Psoas muscle (tissue), 8 donors: ENCODE measurements around the gene C9orf43. TPM values are rescaled to one million over a fixed set of nuclear protein-coding genes. Genes with fewer than 3 reads are reported as not detected.
"Not testable (repeated sequence)": the region's sequence is repeated elsewhere in the genome, so short reads cannot be mapped to it uniquely, and the experiment has no call there.

Experiments used
- ATAC-seq, 4 donors: fragments of 200-7000 bp; cut with Tn5 transposase; one replicate each; pipeline ENCODE4 v1.9.1; 2020; ENCODE audit warnings: moderate library complexity in 3 of 4, mild to moderate bottlenecking in 2 of 4
- DNase-seq, 2 donors: peaks; one replicate each; pipeline ENCODE4 v3.0.0-alpha.2; 2020
- H3K27ac ChIP-seq: fragments of 200-600 bp; one replicate; pipeline ENCODE4 v1.8.0; 2022
- H3K27me3 ChIP-seq, 3 donors: fragments of 200-600 bp in 1 of 3; one replicate each; pipeline versions ENCODE4 v1.6.1 to v1.8.0; 2013 to 2022; ENCODE audit warnings: low read length in 2 of 3, mild to moderate bottlenecking in 2 of 3, moderate library complexity in 1 of 3; ENCODE audit not compliant: insufficient read depth in 3 of 3
- H3K36me3 ChIP-seq, 2 donors: fragments of 200-600 bp in 1 of 2; one replicate each; pipeline versions ENCODE4 v1.6.1 to v1.8.0; 2013 to 2022; ENCODE audit warnings: low read depth in 1 of 2, mild to moderate bottlenecking in 1 of 2, moderate library complexity in 1 of 2; ENCODE audit not compliant: insufficient read depth in 1 of 2
- H3K4me1 ChIP-seq: fragments of 200-600 bp; one replicate; pipeline ENCODE4 v1.8.0; 2022
- H3K4me3 ChIP-seq: fragments of 200-600 bp; one replicate; pipeline ENCODE4 v1.8.0; 2022; ENCODE audit warnings: mild to moderate bottlenecking
- H3K9me3 ChIP-seq: fragments of 200-600 bp; one replicate; pipeline ENCODE4 v1.8.0; 2022
- CTCF ChIP-seq: fragments of 200-600 bp; IDR thresholded peaks from one replicate; pipeline ENCODE4 v1.8.0; 2022; ENCODE audit warnings: antibody characterized with exemption
- WGBS, 3 donors: extraction: QIAGEN DNeasy Blood & Tissue Kit; methylation state at CpG; one replicate each; pipeline versions ENCODE4 v1.1.6 to v1.1.7; 2013; 5-methylcytosine and 5-hydroxymethylcytosine counted together
- intact Hi-C, 2 donors: fragments of 100-400 bp; cut with DNase I; formaldehyde crosslinking; loops; one replicate each; pipeline versions ENCODE4 v1.11.0 to v1.14.2; 2022
- polyA plus RNA-seq, 3 donors: library from polyadenylated mRNA; stranded (reverse); fragments of 200-250 nt; gene quantifications; one replicate each; pipeline ENCODE4 v1.2.3, GENCODE V29; 2013
- total RNA-seq, 4 donors: library from RNA; stranded (reverse); fragmentation: NEBNext Ultra II Directional in 2 of 4; extraction: Animal tissue kit (Norgen Biotek cat#: 25700) in 2 of 4; gene quantifications; one replicate each; pipeline versions ENCODE4 v1.2.1 to v1.2.4, GENCODE V29; 2021 to 2023
- donor health status: healthy with polysubstance abuse.
- donor health status: DM: no; HTN: no; CAD: no; lungs with moderate emphysema.
- donor health status: Bipolar disorder and iron deficiency.
- donor health status: healthy.
- donor health status: DM: yes; HTN: yes; CAD: no.
- donor health status: DM: no; HTN: no; CAD: no.
- donor health status: DM: no; HTN: no; CAD: no.
- donor health status: DM: yes; HTN: yes; CAD: no.

Gene C9orf43
- total and polyA plus RNA-seq, 7 donors, result 0.07 to 0.79 (median 0.73) TPM; not detected in 4

- H3K4me3 ChIP-seq, result peak within 1 kb of the TSS; percentile 82
- intact Hi-C loops, result no loop called here
- peaks cover 7 to 29% of the 10 kb centered on the region in 2 donors for H3K36me3 ChIP-seq
- H3K27ac ChIP-seq, result peak within 1 kb of the TSS; percentile 76
- ATAC-seq (peak; percentile 94 to 98 (median 95)), DNase-seq (peak; percentile 83 to 89)
- no peak for TF ChIP-seq CTCF
- no peaks in the 10 kb centered on the region for H3K27me3 ChIP-seq
- peaks cover 3% of the 10 kb centered on the region for H3K4me1 ChIP-seq
- 1 to 3% (median 2%) methylated on average over 47 to 74 of the region's 74 CpGs for WGBS, 3 donors
- H3K9me3 ChIP-seq, result no peaks in the 10 kb centered on the region
Measured at GRCh38 chr9:113376634-113377567, 33.6 kb upstream of the C9orf43 start, which contains the start of gene HDHD3. HDHD3 (minus strand) TSS chr9:113376986; CDS start chr9:113374354, 2,632 bp downstream.

DNA sequence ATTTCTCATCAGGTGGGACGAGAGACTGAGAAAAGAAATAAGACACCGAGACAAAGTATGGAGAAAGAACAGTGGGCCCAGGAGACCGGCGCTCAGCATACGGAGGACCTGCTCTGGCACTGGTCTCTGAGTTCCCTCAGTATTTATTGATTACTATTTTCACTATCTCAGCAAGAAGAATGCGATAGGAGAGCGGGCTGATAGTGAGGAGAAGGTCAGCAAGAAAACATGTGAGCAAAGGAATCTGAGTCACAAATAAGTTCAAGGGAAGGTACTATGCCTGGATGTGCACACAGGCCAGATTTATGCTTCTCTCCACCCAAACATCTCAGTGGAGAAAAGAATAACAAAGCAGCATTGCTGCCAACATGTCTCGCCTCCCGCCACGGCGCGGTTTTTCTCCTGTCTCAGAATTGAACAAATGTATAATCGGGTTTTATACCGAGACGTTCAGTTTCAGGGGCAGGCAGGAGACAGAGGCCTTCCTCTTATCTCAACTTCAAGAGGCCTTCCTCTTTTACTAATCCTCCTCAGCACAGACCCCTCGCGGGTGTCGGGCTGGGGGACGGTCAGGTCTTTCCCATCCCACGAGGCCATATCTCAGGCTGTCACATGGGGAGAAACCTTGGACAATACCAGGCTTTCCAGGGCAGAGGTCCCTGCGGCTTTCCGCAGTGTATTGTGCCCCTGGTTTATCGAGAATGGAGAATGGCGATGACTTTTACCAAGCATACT, 31.3 kb upstream of the C9orf43 start:
- ATAC-seq, H3K9me3 ChIP-seq, H3K27me3 ChIP-seq, H3K27ac ChIP-seq, DNase-seq, H3K4me3 ChIP-seq, intact Hi-C loops, H3K4me1 ChIP-seq: not testable (repeated sequence)
- peaks cover 0 to 11% of the 10 kb centered on the region in 2 donors for H3K36me3 ChIP-seq
- WGBS, 3 donors, result 63 to 67% (median 63%) methylated on average over 23 to 24 of the region's 24 CpGs

DNA sequence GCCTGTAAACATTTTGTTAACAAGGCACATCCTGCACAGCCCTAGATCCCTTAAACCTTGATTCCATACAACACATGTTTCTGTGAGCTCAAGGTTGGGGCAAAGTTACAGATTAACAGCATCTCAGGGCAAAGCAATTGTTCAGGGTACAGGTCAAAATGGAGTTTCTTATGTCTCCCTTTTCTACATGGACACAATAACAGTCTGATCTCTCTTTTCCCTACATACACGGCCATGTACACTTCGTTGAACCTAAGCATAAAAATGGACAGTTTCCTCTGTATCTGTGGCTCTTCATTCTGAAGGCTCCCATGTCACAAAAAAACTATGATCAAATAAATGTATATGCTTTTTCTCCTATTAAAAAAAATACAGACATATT, 30.7 kb upstream of the C9orf43 start:
- H3K4me1 ChIP-seq, H3K4me3 ChIP-seq, H3K36me3 ChIP-seq, H3K27me3 ChIP-seq, H3K9me3 ChIP-seq, ATAC-seq, H3K27ac ChIP-seq, intact Hi-C loops, DNase-seq: not testable (repeated sequence)
- WGBS, 3 donors, result 73 to 85% (median 76%) methylated on average over 2 of the region's 2 CpGs

DNA sequence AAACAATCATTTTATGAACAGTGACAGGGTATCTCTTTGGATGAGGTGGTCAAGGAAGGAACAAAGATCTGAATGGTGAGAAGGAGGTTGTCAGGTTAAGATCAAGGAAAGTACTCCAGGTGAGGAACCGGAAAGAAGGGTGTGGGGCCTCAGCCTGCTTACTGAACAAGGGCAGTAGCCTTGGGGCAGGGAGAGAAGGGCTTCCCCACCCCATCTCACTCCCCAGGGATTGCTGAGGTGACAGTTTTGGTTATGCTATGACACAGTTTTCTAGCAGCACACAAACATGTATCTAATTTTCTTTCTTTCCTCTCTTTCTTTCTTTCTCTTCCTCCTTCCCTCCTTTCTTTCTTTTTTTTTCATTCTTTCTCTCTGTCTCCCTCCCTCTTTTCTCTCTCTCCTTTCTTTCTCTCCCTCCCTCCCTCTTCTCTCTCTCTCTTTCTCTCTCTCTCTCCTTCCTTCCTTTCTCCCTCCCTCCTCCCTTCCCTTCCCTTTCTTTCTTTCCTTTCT, 29.6 kb upstream of the C9orf43 start:
- intact Hi-C loops, result no loop called here
- TF ChIP-seq CTCF, result no peak
- Histone ChIP-seq H3K4me1 (no peaks in the 10 kb centered on the region), H3K27ac (no peak overlapping the region), H3K27me3 (no peaks in the 10 kb centered on the region), H3K4me3 (no peak overlapping the region), H3K9me3 (no peaks in the 10 kb centered on the region), H3K36me3 (no peaks in the 10 kb centered on the region)
- ATAC-seq, result no peak
- no peak for DNase-seq
- 55 to 67% (median 60%) methylated on average over 1 of the region's 1 CpG for WGBS, 3 donors

DNA sequence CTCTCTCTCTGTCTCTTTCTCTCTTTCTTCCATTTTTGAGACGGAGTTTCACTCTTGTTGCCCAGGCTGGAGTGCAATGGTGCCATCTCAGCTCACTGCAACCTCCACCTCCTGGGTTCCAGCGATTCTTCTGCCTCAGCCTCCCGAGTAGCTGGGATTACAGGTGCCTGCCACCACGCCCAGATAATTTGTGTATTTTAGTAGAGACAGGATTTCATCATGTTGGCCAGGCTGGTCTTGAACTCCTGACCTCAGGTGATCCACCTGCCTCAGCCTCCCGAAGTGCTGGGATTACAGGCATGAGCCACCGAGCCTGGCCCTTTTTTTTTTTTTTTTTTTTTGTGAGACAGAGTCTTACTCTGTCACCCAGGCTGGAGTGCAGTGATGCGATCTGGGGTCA, 29.1 kb upstream of the C9orf43 start:
- intact Hi-C loops, result not testable (repeated sequence)
- 73 to 81% (median 73%) methylated on average over 7 of the region's 7 CpGs for WGBS, 3 donors

More for the DNA sequence above, 29.1 kb upstream of the C9orf43 start:
- not testable (repeated sequence) for H3K4me1 ChIP-seq, H3K9me3 ChIP-seq, H3K27me3 ChIP-seq, H3K4me3 ChIP-seq, DNase-seq, H3K27ac ChIP-seq, ATAC-seq, H3K36me3 ChIP-seq
